GM10847 (cell line): Measurements from ENCODE around the gene FSCB.

Experiments
- POLR2A ChIP-seq: IDR thresholded peaks from 2 replicates; pipeline ENCODE4 v1.6.1; 2011; ENCODE audit not compliant: insufficient read length; ENCODE audit errors: extremely low read depth

The FSCB gene, protein sequence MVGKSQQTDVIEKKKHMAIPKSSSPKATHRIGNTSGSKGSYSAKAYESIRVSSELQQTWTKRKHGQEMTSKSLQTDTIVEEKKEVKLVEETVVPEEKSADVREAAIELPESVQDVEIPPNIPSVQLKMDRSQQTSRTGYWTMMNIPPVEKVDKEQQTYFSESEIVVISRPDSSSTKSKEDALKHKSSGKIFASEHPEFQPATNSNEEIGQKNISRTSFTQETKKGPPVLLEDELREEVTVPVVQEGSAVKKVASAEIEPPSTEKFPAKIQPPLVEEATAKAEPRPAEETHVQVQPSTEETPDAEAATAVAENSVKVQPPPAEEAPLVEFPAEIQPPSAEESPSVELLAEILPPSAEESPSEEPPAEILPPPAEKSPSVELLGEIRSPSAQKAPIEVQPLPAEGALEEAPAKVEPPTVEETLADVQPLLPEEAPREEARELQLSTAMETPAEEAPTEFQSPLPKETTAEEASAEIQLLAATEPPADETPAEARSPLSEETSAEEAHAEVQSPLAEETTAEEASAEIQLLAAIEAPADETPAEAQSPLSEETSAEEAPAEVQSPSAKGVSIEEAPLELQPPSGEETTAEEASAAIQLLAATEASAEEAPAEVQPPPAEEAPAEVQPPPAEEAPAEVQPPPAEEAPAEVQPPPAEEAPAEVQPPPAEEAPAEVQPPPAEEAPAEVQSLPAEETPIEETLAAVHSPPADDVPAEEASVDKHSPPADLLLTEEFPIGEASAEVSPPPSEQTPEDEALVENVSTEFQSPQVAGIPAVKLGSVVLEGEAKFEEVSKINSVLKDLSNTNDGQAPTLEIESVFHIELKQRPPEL

DNA sequence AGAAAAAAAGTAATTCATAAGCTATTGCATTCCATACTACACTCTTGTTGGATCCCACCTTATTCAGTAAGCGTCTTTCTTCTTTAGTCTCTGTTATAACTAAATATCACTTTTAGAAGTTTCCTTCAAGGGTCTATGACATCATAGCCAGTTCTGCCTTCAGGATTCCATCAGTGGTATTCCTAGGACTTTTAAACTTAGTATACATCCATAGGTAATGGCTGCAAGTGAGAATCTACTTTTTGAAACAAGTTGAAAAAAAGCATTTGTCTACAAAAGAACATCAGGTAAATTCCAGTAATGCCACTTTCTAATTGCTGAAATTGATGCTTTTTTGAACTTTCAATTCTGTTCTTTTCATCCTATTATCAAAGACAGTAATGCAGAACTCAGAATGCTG lies at the start of gene FSCB:
Gene FSCB (minus strand): TSS at position 101 of the 400 bp plus-strand sequence. CDS start 296 bp downstream, outside the sequence.
- no peak for TF ChIP-seq POLR2A

DNA sequence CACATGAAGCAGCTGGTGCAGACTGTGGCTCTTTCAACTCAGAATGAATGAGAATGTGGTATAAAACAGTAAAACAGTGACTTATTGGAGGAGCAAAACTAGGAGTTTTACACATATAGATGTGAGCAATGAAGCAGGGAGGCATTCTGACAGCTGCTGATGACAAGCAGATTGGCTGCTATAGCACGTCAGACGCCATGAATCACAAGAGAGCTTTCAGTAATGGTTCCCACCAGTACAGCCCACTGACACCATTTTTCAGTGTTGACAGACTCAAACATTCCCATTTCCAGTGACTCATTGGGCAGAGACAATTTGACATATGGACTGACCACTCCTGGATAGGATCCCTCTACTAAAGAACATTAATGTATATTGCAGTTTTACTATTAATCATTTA lies 24.6 kb upstream of the FSCB start:
- no peak for TF ChIP-seq POLR2A

DNA sequence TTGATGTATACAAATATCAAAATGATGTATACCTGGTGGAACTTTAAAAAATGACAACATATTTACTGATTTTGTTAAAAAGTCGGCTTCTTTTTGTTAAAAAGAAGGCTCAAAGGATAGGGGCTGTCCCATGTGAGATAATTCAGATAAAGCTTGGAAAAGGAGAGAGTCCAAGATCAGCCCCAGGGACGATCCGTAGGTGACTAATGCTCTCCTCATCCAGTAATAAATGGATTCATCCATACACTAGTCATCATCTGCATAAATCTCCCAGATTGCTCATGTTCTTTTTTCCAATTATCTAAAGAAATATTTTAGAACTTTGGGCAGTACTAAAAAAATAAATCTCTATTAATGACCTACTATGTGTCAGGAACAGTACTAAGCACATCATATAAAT lies 23.4 kb upstream of the FSCB start:
- no peak for TF ChIP-seq POLR2A

DNA sequence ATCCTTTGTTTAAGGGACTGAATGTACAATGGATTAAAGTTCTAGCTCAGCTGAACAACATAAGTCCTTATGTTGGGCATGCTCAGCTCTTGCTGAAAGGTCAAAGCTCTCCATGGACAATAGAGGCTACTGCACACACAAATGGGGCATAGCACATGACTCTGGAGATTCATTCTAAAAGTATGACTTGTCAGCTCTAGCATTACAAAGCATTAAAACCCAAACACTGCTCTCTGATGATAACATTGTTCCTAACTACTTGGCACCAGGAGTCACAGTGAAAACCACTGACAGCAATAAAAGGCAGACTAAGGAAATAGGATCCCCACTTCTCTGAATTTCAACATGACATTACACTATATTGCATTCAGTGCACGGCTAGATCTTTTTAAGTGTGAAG lies 21.9 kb upstream of the FSCB start:
- no peak for TF ChIP-seq POLR2A

DNA sequence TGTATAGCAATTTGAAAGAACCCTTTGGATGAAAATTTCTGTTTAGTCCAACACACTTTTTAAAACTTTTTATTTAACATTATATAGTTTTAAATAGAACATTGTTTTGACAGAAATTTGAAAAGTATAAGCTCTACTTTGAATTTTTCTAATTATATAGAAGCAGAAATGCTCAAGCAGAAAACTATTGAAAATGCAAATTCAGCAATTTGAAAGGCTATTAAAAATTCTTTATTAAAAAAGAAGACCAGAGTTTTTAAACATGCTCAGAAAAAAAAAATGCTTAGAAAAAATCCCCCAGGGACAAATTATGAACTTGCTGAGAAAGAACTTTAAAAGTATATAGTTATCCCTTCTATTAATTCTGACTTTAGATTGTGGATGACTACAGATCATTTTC lies 21.1 kb upstream of the FSCB start:
- no peak for TF ChIP-seq POLR2A

DNA sequence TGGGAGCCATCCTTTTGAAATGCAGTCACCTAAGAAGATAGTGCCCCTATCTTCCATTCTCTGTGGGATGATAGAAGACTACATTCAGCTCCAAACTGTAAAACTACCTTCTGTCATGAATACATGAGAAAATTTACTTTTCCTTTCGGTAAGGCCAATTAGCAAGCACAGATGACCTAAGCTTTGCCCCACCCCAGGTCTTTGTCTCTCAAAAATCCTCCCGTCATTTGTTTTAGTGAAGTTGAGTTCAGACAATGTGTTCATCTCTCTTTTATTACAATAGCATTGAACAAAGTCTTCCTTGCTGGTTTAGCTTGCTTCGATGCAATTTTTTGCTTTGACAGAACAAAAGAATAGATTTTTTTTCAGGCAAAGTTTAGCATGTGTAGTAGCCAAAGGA lies 18.2 kb upstream of the FSCB start:
- no peak for TF ChIP-seq POLR2A

DNA sequence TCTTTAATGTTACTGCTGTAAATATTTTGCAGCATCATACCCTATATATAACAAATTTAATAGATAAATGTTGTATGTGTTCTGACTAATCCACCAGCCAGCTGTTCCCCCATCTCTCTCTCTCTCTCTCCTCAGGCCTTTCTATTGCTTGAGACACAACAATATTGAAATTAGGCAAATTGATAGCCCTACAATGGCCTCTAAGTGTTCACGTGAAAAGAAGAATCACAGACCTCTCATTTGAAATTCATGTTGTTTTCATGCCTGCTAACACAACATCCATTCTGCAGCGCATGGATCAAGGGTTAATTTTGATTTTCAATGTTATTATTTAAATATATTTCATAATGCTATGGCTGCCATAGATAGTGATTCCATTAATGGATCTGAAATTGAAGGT lies 1.8 kb upstream of the FSCB start:
- no peak for TF ChIP-seq POLR2A

DNA sequence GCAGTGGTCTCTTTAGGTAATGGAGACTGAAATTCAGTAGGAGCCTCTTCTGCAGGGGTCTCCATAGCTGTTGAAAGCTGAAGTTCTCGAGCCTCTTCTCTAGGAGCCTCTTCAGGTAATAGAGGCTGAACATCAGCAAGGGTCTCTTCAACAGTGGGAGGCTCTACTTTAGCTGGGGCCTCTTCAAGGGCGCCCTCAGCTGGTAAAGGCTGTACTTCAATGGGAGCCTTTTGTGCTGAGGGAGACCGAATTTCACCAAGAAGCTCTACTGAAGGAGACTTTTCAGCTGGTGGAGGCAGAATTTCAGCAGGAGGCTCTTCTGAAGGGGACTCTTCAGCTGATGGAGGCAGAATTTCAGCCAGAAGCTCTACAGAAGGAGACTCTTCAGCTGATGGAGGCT lies 1.5 kb downstream of the FSCB start:
- no peak for TF ChIP-seq POLR2A

DNA sequence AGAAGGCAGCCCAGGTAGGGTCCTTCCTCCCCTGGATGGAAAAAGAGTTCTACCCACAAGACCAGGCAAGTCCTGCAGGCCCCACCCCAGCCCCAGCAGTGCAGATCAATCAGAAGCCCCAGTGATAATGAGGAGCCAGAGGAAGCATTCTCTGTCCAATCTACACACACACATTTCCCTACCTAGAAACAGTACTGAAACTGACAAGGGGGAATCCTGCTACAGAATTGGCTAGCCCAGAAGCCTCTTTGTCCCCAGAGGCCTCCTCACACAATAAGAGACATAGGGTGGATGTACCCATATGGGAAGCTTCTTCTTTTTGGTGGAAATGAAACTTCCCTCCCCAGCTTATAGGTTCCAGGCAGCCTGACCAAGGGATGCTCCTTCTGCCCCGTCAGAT lies 9.9 kb downstream of the FSCB start:
- TF ChIP-seq POLR2A: no peak

DNA sequence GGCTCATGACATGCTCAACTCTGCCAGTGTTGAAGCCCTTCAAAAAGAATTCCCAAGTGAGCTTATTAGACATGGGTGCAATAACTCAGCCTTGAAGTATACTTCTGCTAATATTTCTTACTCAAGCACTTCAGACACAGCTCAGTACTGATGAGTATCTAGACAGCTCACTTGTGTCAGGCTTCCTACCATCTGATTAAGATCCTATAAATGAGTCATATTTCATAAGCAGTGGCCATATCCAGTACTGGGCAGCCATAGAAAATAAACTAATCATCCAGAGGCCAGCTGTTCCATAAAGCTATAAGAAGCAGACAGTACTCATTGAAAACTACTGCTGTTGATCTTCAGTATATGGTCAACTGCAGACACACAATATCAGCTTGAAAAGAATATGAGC lies 12.9 kb downstream of the FSCB start:
- no peak for TF ChIP-seq POLR2A

DNA sequence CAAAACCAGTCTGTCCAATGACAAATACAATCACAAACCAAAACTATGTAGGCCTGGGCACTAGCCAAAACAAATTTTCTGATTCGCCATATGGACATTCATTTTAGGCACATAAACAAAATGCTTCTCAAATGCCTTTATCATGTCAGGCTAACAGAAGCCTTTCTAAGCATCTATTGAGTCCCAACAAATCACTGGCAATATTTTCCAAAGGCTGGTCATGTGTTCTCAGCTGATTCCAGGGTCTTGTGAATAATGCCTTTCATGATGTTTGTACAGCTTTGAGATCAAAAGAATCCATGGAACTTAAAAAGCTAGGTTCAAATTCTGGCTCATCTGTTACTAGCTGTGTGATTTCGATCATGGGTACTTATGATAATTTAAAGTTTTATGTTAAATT lies 16.1 kb downstream of the FSCB start:
- no peak for TF ChIP-seq POLR2A

DNA sequence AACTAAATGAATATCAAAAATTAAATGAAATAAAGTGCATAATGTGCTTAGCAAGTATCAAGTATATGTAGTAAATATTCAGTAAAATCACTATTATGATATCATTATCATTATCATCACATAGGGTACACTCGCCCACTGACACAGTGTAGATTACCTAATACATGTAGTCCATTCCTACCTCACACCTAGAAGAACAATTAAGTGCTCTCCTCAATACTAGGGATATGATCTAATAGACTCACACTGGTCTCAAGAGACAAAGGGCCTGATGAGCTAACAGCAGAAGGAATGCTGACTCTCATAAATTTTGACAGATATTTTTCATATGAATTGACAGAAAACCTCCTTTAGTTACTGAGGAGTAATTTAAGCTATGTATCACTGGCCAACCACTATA lies 29.1 kb downstream of the FSCB start:
- TF ChIP-seq POLR2A: no peak

DNA sequence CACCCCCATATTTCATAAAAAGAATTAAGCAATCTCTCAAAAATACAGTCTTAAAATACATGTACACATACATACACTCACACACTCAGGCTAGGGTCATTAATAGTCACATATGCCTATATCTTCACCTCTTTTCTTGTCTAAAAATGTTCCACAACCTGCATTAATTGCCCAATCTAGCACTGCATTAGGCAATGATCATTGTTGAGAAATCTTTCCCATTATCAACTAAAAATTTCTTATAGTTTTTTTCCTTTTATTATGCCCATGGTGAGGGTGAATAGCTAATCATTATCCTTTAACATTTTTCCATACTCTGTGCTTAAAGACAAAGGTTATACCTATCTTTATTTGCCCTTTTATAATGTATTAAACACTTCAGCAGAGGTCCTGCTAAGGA lies 38.3 kb downstream of the FSCB start:
- TF ChIP-seq POLR2A: no peak

DNA sequence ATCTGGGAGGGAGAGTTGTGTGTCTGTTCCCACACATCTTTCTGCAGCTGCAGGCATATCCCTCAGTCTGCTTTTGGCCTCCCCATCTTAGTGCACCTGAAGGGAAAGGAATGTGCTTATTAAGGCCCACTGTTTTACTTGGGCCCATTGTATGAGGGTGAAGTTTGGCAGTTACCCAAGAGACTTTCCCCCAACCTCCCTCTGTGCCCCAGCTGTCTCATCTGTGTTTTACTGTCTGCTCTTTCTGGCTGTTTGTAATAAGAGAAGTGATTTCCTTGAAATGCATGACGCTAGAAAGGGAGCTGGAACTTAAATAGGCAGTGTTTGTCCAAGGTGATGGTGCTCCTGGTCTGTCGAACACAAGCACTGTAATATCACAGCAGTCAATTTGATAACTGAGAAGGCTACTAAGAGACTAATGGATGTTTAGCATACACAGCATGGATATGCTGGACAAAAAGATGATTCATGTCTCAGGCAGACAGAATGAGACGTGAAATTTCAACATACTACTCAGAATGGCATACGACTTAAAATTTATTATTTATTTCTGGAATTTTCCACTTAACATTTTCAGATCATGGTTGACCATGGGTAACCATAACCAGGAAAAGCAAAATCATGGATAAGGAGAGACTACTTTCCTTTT lies 43.6 kb downstream of the FSCB start:
- no peak for TF ChIP-seq POLR2A

DNA sequence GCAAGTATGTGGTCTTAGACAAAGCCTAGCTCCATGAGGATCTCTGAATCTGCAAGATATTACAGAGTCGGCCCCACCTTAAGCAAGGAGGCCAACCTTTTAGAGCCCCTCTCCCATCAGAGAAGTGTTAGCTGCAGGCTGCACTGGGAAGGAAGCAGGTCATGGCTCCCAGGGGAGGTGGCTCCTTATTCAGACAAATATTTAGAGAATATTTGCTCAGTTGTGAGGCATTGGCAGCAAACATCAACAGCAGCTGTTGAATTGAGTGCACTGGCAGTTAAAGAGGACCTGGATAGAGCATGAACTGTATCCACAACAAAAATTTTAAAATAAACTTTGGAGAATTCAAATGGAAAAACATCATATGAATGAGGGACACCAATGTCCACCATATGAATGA lies 44.7 kb downstream of the FSCB start:
- no peak for TF ChIP-seq POLR2A

DNA sequence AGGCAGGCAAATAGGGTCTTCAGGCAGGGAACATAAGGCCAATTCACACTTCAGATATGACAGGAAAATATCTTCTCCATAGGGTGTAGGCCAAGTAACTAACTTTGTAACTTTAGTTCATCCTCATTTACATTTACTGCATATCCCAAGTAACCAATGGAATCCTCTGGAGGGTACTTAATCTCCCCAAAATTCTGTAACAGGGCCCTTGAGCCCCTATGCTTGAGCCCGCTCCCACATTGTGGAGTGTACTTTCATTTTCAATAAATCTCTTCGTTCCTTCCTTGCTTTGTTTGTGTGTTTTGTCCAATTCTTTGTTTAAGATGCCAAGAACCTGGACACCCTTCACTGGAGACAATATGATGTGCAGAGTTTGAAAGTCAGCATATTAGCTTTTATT lies 45.3 kb downstream of the FSCB start:
- TF ChIP-seq POLR2A: no peak
